PC-3 (cell line): ENCODE measurements around the gene MED15. TPM values are rescaled to one million over a fixed set of nuclear protein-coding genes. Genes with fewer than 3 reads are reported as not detected.
A peak's percentile ranks its signal among the peaks of the same experiment; 100 is the strongest.

Experiments
- ATAC-seq: fragments of 200-7000 bp; cut with Tn5 transposase; 2 replicates; pipeline ENCODE4 v1.9.1; 2020; ENCODE audit warnings: mild to moderate bottlenecking, moderate library complexity
- BruUV-seq: library from RNA; stranded (reverse); fragments of 400-500 nt; replicated peaks from 2 replicates; lab custom pipeline; 2021; lab: Mats Ljungman, UMichigan
- CTCF ChIA-PET: fragments of 300-600 bp; sonication (Branson Sonifier 250); formaldehyde crosslinking; loops from one replicate; lab custom pipeline; 2022; ENCODE audit warnings: antibody characterized with exemption; lab: Charles Lee
- POLR2A ChIA-PET: fragments of 300-600 bp; sonication (Branson Sonifier 250); formaldehyde crosslinking; loops from one replicate; lab custom pipeline; 2022; ENCODE audit warnings: antibody characterized with exemption; ENCODE audit not compliant: unreplicated experiment; lab: Charles Lee
- DNase-seq: peaks from one replicate; pipeline ENCODE4 v3.0.0-alpha.2; 2015
- H2AFZ ChIP-seq: fragments of 300-600 bp; sonication (generic); 2 replicates; pipeline ENCODE4 v1.6.0; 2016; ENCODE audit warnings: antibody characterized with exemption, low read length
- H3F3A ChIP-seq: fragments of 300-600 bp; sonication (generic); one replicate; pipeline ENCODE4 v1.6.0; 2017; ENCODE audit warnings: antibody characterized with exemption, low read length, control low read depth, mild to moderate bottlenecking; ENCODE audit not compliant: unreplicated experiment
- H3K27ac ChIP-seq: fragments of 300-600 bp; sonication (generic); 2 replicates; pipeline ENCODE4 v1.5.1; 2016; ENCODE audit warnings: mild to moderate bottlenecking, low read length
- H3K27me3 ChIP-seq: fragments of 300-600 bp; sonication (generic); 2 replicates; pipeline ENCODE4 v1.6.1; 2016; ENCODE audit warnings: low read length, mixed read lengths
- H3K36me3 ChIP-seq: fragments of 300-600 bp; sonication (generic); 2 replicates; pipeline ENCODE4 v1.6.1; 2016; ENCODE audit warnings: low read depth, mixed run types, low read length, mixed read lengths
- H3K4me1 ChIP-seq: fragments of 300-600 bp; sonication (generic); 2 replicates; pipeline ENCODE4 v1.5.1; 2016; ENCODE audit warnings: low read length; ENCODE audit not compliant: insufficient read depth
- H3K4me2 ChIP-seq: fragments of 300-600 bp; sonication (generic); 2 replicates; pipeline ENCODE4 v1.6.0; 2016; ENCODE audit warnings: low read length
- H3K4me3 ChIP-seq: fragments of 300-600 bp; sonication (generic); 2 replicates; pipeline ENCODE4 v1.5.1; 2016; ENCODE audit warnings: mild to moderate bottlenecking, low read length, mixed read lengths
- H3K79me2 ChIP-seq: fragments of 300-600 bp; sonication (generic); 2 replicates; pipeline ENCODE4 v1.6.1; 2017; ENCODE audit warnings: low read length, mixed read lengths
- H3K9ac ChIP-seq: fragments of 300-600 bp; sonication (generic); 2 replicates; pipeline ENCODE4 v1.6.0; 2016; ENCODE audit warnings: mild to moderate bottlenecking, low read length
- H3K9me2 ChIP-seq: fragments of 300-600 bp; sonication (generic); replicated peaks from 2 replicates; pipeline ENCODE4 v1.6.1; 2016; ENCODE audit warnings: mixed run types, low read length, mixed read lengths
- H3K9me3 ChIP-seq: fragments of 300-600 bp; sonication (generic); 2 replicates; pipeline ENCODE4 v1.6.1; 2016; ENCODE audit warnings: low read length, mixed read lengths
- H4K20me1 ChIP-seq: fragments of 300-600 bp; sonication (generic); 2 replicates; pipeline ENCODE4 v1.6.1; 2016; ENCODE audit warnings: low read length, mixed read lengths
- CTCF ChIP-seq: fragments of 300-600 bp; sonication (generic); conservative IDR thresholded peaks from 2 replicates; pipeline ENCODE4 v1.5.1; 2017; ENCODE audit warnings: antibody characterized with exemption, low read depth, mild to moderate bottlenecking, low read length
- EZH2 ChIP-seq: fragments of 300-600 bp; sonication (generic); IDR thresholded peaks from one replicate; pipeline ENCODE4 v1.6.1; 2017; ENCODE audit warnings: antibody characterized with exemption, mild to moderate bottlenecking, low read length; ENCODE audit not compliant: unreplicated experiment
- EZH2phosphoT487 ChIP-seq: fragments of 300-600 bp; sonication (generic); IDR thresholded peaks from 2 replicates; pipeline ENCODE4 v1.6.1; 2018; ENCODE audit warnings: mild to moderate bottlenecking, antibody characterized with exemption, low read length, borderline replicate concordance
- intact Hi-C: fragments of 100-400 bp; cut with micrococcal nuclease; formaldehyde crosslinking; loops from 2 replicates; pipeline ENCODE4 v1.9.0; 2023
- total RNA-seq: library from RNA; depleted of rRNA; stranded (reverse); fragments of >200 nt; gene quantifications from 2 replicates; pipeline ENCODE4 v1.2.3, GENCODE V29; 2014

Gene MED15
- total RNA-seq, 1 experiment from 2014 or later = 55.9 TPM

- Histone ChIP-seq H4K20me1 (no peaks in the 10 kb centered on the region), H3K9me3 (no peaks in the 10 kb centered on the region), H3K4me2 (no peak overlapping the region), H3K9me2 (no peaks in the 10 kb centered on the region), H3K36me3 (peaks cover 48% of the 10 kb centered on the region), H3K4me3 (no peak overlapping the region), H3K4me1 (no peaks in the 10 kb centered on the region), H3K27ac (no peak overlapping the region), H2AFZ (no peak overlapping the region), H3K27me3 (no peaks in the 10 kb centered on the region), H3K79me2 (peaks cover 38% of the 10 kb centered on the region), H3K9ac (no peak overlapping the region), H3F3A (no peaks in the 10 kb centered on the region)
- ATAC-seq (no peak), DNase-seq (no peak)
- intact Hi-C loops = no loop called here
- TF ChIP-seq CTCF = no peak
- TF ChIP-seq EZH2phosphoT487 = no peak
- TF ChIP-seq EZH2 = no peak
- ChIA-PET POLR2A (no interaction called here), CTCF (no interaction called here)
- BruUV-seq = no TSS peak
Measured at GRCh38 chr22:20554824-20555223, 47.4 kb downstream of the MED15 start.

GRCh38 chr22:20558534-20558933 is 51.1 kb downstream of the MED15 start:
- POLR2A ChIA-PET = no interaction called here
- ATAC-seq = no peak
- Histone ChIP-seq H3K4me2 (no peak overlapping the region), H3K9me3 (no peaks in the 10 kb centered on the region), H2AFZ (no peak overlapping the region), H3F3A (no peaks in the 10 kb centered on the region), H3K4me3 (no peak overlapping the region), H3K9ac (no peak overlapping the region), H3K9me2 (no peaks in the 10 kb centered on the region), H3K79me2 (peaks cover 9% of the 10 kb centered on the region; the same call in 1 of the 2 replicates), H3K36me3 (peaks cover 33% of the 10 kb centered on the region), H4K20me1 (no peaks in the 10 kb centered on the region; the same call in 1 of the 2 replicates), H3K27ac (no peak overlapping the region), H3K4me1 (no peaks in the 10 kb centered on the region), H3K27me3 (no peaks in the 10 kb centered on the region)
- TF ChIP-seq CTCF = no peak
- TF ChIP-seq EZH2phosphoT487 = no peak
- no peak for TF ChIP-seq EZH2
- intact Hi-C loops = no loop called here
- TSS peak; percentile 4 for BruUV-seq
- no peak for DNase-seq
- CTCF ChIA-PET = no interaction called here

- no peak for ATAC-seq
Measured at GRCh38 chr22:20559174-20559760, 51.9 kb downstream of the MED15 start.

More at GRCh38 chr22:20559174-20559760, 51.9 kb downstream of the MED15 start:
- ChIA-PET POLR2A (no interaction called here), CTCF (no interaction called here)
- no peak for DNase-seq
- Histone ChIP-seq H3K4me3 (no peak overlapping the region), H3K9me2 (no peaks in the 10 kb centered on the region), H3K4me2 (no peak overlapping the region), H3K36me3 (peaks cover 32% of the 10 kb centered on the region), H3K9me3 (no peaks in the 10 kb centered on the region), H3K9ac (no peak overlapping the region), H3K4me1 (no peaks in the 10 kb centered on the region), H3K79me2 (peaks cover 9% of the 10 kb centered on the region; the same call in 1 of the 2 replicates), H3F3A (no peaks in the 10 kb centered on the region), H3K27me3 (no peaks in the 10 kb centered on the region), H2AFZ (no peak overlapping the region), H4K20me1 (no peaks in the 10 kb centered on the region; the same call in 1 of the 2 replicates), H3K27ac (no peak overlapping the region)
- intact Hi-C loops = no loop called here
- BruUV-seq = no TSS peak
- TF ChIP-seq EZH2 = no peak
- no peak for TF ChIP-seq CTCF
- TF ChIP-seq EZH2phosphoT487 = no peak
